ENCODE data around the gene NRG3.

The NRG3 gene

DNA sequence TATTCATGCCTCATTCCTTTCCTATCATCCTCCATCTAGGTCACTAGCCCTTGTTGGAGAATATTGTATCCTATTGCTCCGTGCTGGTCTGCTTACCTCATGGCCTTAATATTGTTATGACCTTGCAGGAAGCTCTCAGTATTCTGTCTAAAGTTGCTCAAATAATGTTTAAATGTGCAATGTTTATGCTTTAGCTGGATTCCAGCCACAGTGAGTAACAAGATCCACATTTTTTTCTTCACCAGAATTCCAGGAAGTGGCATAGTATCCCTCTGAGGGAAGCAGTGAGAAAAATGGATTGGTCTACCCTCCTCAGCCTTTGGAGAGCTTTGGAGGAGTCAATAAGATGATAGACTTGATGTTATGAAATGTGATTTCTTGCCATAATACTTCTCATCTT is 402.6 kb downstream of the NRG3 start:
- Histone ChIP-seq H3K9me3 (ENCODE audit: control insufficient read depth, low read length) (no peaks in the 10 kb centered on the region), H3K27ac (ENCODE audit: insufficient read depth, low read length, poor library complexity, severe bottlenecking) (no peak overlapping the region)

DNA sequence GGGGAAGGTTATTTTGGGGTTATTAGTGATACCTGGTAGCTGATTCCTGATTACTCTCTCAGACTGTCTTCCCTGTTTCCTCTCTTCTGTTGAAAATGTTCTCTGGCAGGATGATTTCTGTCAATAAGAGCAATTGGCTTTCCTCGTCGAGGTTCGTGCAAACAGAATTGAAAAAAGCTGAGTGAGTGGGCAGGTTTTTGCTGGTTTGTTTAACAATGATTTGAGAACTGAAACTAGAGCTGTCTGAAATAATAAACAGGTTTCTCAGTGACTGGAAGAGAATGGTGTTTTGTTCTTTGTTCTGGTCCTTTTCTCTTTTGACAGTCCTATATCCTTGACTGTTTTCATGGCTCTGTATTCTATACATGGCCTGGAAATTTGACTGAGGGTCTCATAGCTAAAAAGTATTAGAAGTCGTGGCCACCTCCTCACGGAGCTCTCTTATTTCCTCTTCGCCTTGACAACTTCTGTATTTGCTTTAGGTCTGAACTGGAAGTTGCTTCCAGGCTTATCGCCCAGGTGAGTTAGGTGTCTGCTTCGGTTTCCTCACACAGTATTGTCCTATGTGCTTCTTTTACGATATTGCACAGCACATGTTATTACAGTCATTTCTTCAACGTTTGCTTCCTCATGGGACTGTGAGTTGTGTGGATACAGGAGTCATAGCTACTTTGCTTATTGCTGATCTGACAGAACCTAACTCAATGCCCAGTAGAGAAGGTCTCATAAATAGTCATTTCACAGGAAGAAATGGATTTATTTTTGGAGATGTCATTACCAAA is 403.6 kb downstream of the NRG3 start:
- Histone ChIP-seq H3K27me3 (replicated peaks; ENCODE audit: control insufficient read depth, insufficient read depth, low read length, poor library complexity, severe bottlenecking) (no peaks in the 10 kb centered on the region), H3K27ac (ENCODE audit: insufficient read depth, low read length, poor library complexity, severe bottlenecking) (no peak overlapping the region), H3K9me3 (ENCODE audit: control insufficient read depth, low read length) (no peaks in the 10 kb centered on the region), H3K4me3 (ENCODE audit: insufficient read depth, low read depth, low read length, poor library complexity, severe bottlenecking) (no peak overlapping the region), H3K36me3 (ENCODE audit: control insufficient read depth, insufficient read depth, low read length) (no peaks in the 10 kb centered on the region), H3K4me1 (ENCODE audit: control insufficient read depth, insufficient read depth, low read length, poor library complexity, severe bottlenecking) (no peaks in the 10 kb centered on the region)
- no peak for DNase-seq

More for the DNA sequence above, 402.6 kb downstream of the NRG3 start:
- Histone ChIP-seq H3K36me3 (ENCODE audit: control insufficient read depth, insufficient read depth, low read length) (no peaks in the 10 kb centered on the region), H3K4me3 (ENCODE audit: insufficient read depth, low read depth, low read length, poor library complexity, severe bottlenecking) (no peak overlapping the region), H3K27me3 (replicated peaks; ENCODE audit: control insufficient read depth, insufficient read depth, low read length, poor library complexity, severe bottlenecking) (no peaks in the 10 kb centered on the region), H3K4me1 (ENCODE audit: control insufficient read depth, insufficient read depth, low read length, poor library complexity, severe bottlenecking) (no peaks in the 10 kb centered on the region)
- DNase-seq, result no peak

DNA sequence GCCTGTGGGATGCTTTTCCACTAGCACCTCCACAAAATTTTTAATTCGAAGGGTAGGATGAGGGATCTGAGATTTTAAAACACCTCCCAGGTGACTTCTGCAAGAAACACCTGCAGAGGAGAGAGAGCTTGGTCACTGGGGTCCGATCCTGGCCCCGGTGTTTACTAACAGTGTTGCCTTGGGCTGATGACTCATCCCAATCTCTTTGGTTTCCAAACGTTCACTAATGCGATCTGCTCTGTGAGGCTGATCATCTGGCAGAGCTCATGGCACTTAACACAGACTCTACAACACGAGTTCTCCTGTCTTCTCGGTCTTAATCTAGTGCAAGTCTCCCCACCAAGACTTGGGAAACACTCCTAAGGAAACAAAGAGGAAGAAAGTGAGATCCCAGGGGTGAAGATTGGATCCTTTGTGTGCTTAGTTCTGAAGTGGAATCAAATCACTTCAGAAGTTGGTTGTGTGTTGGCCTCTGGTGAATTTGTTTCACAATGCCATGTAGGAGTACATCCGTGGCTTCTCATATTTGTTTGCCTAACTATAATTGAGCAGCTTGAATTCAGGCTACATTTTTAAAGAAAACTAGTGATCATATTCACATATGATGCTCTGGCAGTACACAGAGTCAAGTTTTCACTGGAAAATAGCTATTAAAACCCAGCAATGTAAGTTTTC is 407.9 kb downstream of the NRG3 start:
- Histone ChIP-seq H3K27me3 (replicated peaks; ENCODE audit: control insufficient read depth, insufficient read depth, low read length, poor library complexity, severe bottlenecking) (no peaks in the 10 kb centered on the region), H3K9me3 (ENCODE audit: control insufficient read depth, low read length) (no peaks in the 10 kb centered on the region), H3K27ac (ENCODE audit: insufficient read depth, low read length, poor library complexity, severe bottlenecking) (no peak overlapping the region), H3K4me3 (ENCODE audit: insufficient read depth, low read depth, low read length, poor library complexity, severe bottlenecking) (no peak overlapping the region), H3K4me1 (ENCODE audit: control insufficient read depth, insufficient read depth, low read length, poor library complexity, severe bottlenecking) (no peaks in the 10 kb centered on the region), H3K36me3 (ENCODE audit: control insufficient read depth, insufficient read depth, low read length) (no peaks in the 10 kb centered on the region)
- DNase-seq, result no peak

DNA sequence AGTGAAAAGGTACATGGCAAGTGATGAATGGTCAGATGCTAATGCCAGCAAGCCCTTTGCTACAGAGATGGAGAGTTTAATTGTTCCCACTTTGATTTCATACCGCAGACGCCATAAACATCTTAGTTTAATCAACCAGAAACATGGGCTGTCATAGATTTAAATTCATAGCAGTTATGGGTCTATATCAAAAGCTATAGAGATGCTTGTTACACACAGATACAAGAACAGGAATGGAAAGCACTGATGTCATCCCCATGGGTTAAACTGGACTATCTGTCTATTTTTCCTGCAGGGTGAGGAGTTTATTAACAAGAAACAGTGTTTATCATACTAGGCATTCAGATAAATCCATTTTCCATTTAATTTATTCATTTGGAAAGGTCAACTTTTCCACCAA is 409.2 kb downstream of the NRG3 start:
- Histone ChIP-seq H3K27ac (ENCODE audit: insufficient read depth, low read length, poor library complexity, severe bottlenecking) (no peak overlapping the region), H3K9me3 (ENCODE audit: control insufficient read depth, low read length) (no peaks in the 10 kb centered on the region)
- no peak for DNase-seq

DNA sequence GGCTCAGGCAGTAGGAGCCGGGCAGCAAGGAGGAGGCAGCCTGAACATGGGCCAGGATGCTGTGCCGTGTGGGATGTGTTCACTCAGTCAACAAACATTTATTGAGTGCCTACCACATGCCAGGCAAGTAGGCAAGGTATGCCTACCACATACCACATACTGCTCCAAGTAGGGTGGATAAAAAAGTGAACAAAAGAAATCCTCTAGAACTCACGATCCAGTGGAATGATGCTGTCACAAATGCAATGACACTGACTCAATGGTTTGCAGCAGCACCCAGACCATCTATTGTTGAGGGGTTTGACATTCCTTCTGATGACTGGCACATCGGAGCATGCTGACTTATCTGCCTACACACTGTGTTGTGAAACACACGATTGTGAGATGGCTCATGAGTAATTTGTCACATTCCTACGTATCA is 413.5 kb downstream of the NRG3 start:
- Histone ChIP-seq H3K9me3 (ENCODE audit: control insufficient read depth, low read length) (no peaks in the 10 kb centered on the region), H3K4me3 (ENCODE audit: insufficient read depth, low read depth, low read length, poor library complexity, severe bottlenecking) (no peak overlapping the region), H3K27me3 (replicated peaks; ENCODE audit: control insufficient read depth, insufficient read depth, low read length, poor library complexity, severe bottlenecking) (no peaks in the 10 kb centered on the region), H3K36me3 (ENCODE audit: control insufficient read depth, insufficient read depth, low read length) (no peaks in the 10 kb centered on the region), H3K4me1 (ENCODE audit: control insufficient read depth, insufficient read depth, low read length, poor library complexity, severe bottlenecking) (no peaks in the 10 kb centered on the region), H3K27ac (ENCODE audit: insufficient read depth, low read length, poor library complexity, severe bottlenecking) (no peak overlapping the region)
- no peak for DNase-seq

More for the DNA sequence above, 409.2 kb downstream of the NRG3 start:
- Histone ChIP-seq H3K36me3 (ENCODE audit: control insufficient read depth, insufficient read depth, low read length) (no peaks in the 10 kb centered on the region), H3K4me1 (ENCODE audit: control insufficient read depth, insufficient read depth, low read length, poor library complexity, severe bottlenecking) (no peaks in the 10 kb centered on the region), H3K27me3 (replicated peaks; ENCODE audit: control insufficient read depth, insufficient read depth, low read length, poor library complexity, severe bottlenecking) (no peaks in the 10 kb centered on the region), H3K4me3 (ENCODE audit: insufficient read depth, low read depth, low read length, poor library complexity, severe bottlenecking) (no peak overlapping the region)

DNA sequence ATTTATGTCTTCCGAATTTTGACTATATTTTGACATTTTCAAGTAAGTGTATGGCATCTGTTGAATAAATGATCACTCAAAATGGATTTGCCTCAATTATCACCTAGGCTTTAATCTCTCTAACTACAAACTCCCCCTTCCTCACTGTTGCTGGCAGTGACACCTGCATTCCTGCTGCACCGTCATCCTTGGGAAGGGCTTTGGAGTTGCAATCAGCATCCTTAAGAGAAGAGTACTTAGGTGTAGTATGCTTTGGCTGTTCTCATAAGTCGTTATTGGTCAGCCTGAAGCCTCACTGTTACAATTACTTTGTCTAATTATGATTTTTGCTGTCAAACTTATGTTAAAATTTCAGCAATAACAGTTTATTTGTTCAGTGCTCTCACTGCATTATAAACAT is 415.0 kb downstream of the NRG3 start:
- no peak for DNase-seq
- no peak overlapping the region for H3K27ac ChIP-seq (ENCODE audit: insufficient read depth, low read length, poor library complexity, severe bottlenecking)
- no peak overlapping the region for H3K4me3 ChIP-seq (ENCODE audit: insufficient read depth, low read depth, low read length, poor library complexity, severe bottlenecking)
- H3K27me3 ChIP-seq (replicated peaks; ENCODE audit: control insufficient read depth, insufficient read depth, low read length, poor library complexity, severe bottlenecking), result no peaks in the 10 kb centered on the region
- H3K9me3 ChIP-seq (ENCODE audit: control insufficient read depth, low read length), result no peaks in the 10 kb centered on the region
- no peaks in the 10 kb centered on the region for H3K4me1 ChIP-seq (ENCODE audit: control insufficient read depth, insufficient read depth, low read length, poor library complexity, severe bottlenecking)
- no peaks in the 10 kb centered on the region for H3K36me3 ChIP-seq (ENCODE audit: control insufficient read depth, insufficient read depth, low read length)

DNA sequence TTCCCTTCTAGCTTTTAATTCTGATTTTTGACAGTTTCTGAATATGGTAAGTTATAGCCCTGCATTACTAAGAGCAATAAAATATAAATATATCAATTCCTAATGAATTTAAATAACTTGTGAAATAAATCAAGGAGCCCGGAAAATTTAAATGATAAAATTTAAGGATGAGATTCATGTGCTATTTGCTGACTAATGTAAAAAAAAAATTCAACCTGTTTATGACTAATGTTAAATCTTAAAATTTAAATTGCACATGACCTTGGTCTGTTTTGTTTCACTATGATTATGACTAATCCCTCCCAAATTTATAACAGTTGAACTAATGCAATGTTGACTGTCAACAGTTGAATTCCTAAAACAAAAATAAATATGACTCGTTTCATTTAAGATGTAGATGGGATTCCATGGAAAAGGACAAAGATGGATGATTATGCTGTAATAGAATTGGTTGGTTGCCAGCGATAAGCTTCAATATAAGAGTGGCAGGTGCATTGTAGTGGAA is 419.9 kb downstream of the NRG3 start:
- H3K4me1 ChIP-seq (ENCODE audit: control insufficient read depth, insufficient read depth, low read length, poor library complexity, severe bottlenecking), result no peaks in the 10 kb centered on the region

DNA sequence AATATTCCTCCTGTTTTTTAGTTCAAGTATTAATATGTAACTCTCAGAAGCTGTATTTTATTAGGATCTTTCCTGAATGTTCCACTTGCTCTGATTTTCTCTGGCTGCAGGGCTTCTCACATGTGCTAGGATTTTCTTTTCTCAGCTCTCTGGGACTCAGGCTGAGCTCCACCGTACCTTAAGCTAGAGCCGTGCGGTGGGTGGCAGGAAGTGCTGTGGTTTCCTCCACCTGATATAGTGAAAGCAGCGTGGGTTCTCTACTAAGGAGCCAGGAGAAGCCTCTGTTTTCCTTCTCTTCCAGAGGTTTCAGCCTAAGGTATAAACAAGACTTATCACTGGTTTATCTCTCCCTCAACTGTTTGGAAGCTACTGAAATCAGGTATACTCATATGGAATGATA is 433.6 kb downstream of the NRG3 start:
- no peaks in the 10 kb centered on the region for H3K9me3 ChIP-seq (ENCODE audit: control insufficient read depth, low read length)
- H3K27me3 ChIP-seq (replicated peaks; ENCODE audit: control insufficient read depth, insufficient read depth, low read length, poor library complexity, severe bottlenecking), result no peaks in the 10 kb centered on the region
- DNase-seq, result no peak
- H3K4me1 ChIP-seq (ENCODE audit: control insufficient read depth, insufficient read depth, low read length, poor library complexity, severe bottlenecking), result no peaks in the 10 kb centered on the region
- H3K4me3 ChIP-seq (ENCODE audit: insufficient read depth, low read depth, low read length, poor library complexity, severe bottlenecking), result no peak overlapping the region
- H3K27ac ChIP-seq (ENCODE audit: insufficient read depth, low read length, poor library complexity, severe bottlenecking), result no peak overlapping the region
- no peaks in the 10 kb centered on the region for H3K36me3 ChIP-seq (ENCODE audit: control insufficient read depth, insufficient read depth, low read length)

More for the DNA sequence above, 419.9 kb downstream of the NRG3 start:
- Histone ChIP-seq H3K36me3 (ENCODE audit: control insufficient read depth, insufficient read depth, low read length) (no peaks in the 10 kb centered on the region), H3K9me3 (ENCODE audit: control insufficient read depth, low read length) (no peaks in the 10 kb centered on the region), H3K27ac (ENCODE audit: insufficient read depth, low read length, poor library complexity, severe bottlenecking) (no peak overlapping the region), H3K27me3 (replicated peaks; ENCODE audit: control insufficient read depth, insufficient read depth, low read length, poor library complexity, severe bottlenecking) (no peaks in the 10 kb centered on the region), H3K4me3 (ENCODE audit: insufficient read depth, low read depth, low read length, poor library complexity, severe bottlenecking) (no peak overlapping the region)
- DNase-seq, result no peak

DNA sequence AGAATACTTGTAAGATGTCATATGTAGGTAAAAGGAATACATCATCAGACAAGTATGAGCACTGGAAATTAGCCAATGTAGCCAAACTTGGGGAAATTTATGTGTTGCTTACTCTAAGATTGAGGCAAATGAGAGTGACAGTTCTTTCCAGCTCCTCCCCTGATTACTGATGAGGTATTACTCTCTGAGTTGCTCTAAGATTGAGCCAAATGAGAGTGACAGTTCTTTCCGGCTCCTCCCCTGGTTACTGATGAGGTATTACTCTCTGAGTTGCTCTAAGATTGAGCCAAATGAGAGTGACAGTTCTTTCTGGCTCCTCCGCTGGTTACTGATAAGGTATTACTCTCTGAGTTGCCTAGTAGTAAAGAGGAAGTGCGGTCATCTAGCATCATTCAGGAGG is 435.8 kb downstream of the NRG3 start:
- no peaks in the 10 kb centered on the region for H3K9me3 ChIP-seq (ENCODE audit: control insufficient read depth, low read length)
- H3K36me3 ChIP-seq (ENCODE audit: control insufficient read depth, insufficient read depth, low read length), result no peaks in the 10 kb centered on the region
- H3K4me3 ChIP-seq (ENCODE audit: insufficient read depth, low read depth, low read length, poor library complexity, severe bottlenecking), result no peak overlapping the region
- no peak for DNase-seq
- H3K27ac ChIP-seq (ENCODE audit: insufficient read depth, low read length, poor library complexity, severe bottlenecking), result no peak overlapping the region
- no peaks in the 10 kb centered on the region for H3K4me1 ChIP-seq (ENCODE audit: control insufficient read depth, insufficient read depth, low read length, poor library complexity, severe bottlenecking)
- H3K27me3 ChIP-seq (replicated peaks; ENCODE audit: control insufficient read depth, insufficient read depth, low read length, poor library complexity, severe bottlenecking), result no peaks in the 10 kb centered on the region

DNA sequence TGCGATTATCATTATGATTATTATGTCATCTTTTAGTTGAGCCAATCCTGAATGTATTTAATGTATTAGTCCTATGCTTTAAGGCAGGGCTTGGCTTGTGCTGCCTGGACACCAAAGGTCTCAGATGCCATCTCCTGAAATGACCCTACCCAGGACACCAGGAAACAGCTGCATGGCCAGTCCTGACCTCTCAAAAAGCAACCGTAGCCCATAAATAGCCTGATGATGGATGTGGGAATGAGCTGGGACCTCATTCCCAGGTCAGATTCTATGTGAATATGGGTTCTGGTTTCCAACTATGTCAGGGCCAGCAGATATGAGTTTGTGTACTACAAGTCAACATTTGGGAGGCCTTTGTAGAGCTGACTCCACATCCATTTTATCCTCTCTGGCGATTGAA is 438.4 kb downstream of the NRG3 start:
- no peak for DNase-seq
- Histone ChIP-seq H3K36me3 (ENCODE audit: control insufficient read depth, insufficient read depth, low read length) (no peaks in the 10 kb centered on the region), H3K27ac (ENCODE audit: insufficient read depth, low read length, poor library complexity, severe bottlenecking) (no peak overlapping the region), H3K4me1 (ENCODE audit: control insufficient read depth, insufficient read depth, low read length, poor library complexity, severe bottlenecking) (no peaks in the 10 kb centered on the region), H3K4me3 (ENCODE audit: insufficient read depth, low read depth, low read length, poor library complexity, severe bottlenecking) (no peak overlapping the region), H3K9me3 (ENCODE audit: control insufficient read depth, low read length) (no peaks in the 10 kb centered on the region), H3K27me3 (replicated peaks; ENCODE audit: control insufficient read depth, insufficient read depth, low read length, poor library complexity, severe bottlenecking) (no peaks in the 10 kb centered on the region)
